A204.1 (cell line): ENCODE results near the gene PRKX.
"Not testable (repeated sequence)": the region's sequence is repeated elsewhere in the genome, so short reads cannot be mapped to it uniquely, and the experiment has no call there.

Experiments
- FAIRE-seq: peaks from 2 replicates; lab custom pipeline; 2012; peaks lifted over from hg19 to GRCh38; lab: Jason Lieb, UNC

Gene PRKX

DNA sequence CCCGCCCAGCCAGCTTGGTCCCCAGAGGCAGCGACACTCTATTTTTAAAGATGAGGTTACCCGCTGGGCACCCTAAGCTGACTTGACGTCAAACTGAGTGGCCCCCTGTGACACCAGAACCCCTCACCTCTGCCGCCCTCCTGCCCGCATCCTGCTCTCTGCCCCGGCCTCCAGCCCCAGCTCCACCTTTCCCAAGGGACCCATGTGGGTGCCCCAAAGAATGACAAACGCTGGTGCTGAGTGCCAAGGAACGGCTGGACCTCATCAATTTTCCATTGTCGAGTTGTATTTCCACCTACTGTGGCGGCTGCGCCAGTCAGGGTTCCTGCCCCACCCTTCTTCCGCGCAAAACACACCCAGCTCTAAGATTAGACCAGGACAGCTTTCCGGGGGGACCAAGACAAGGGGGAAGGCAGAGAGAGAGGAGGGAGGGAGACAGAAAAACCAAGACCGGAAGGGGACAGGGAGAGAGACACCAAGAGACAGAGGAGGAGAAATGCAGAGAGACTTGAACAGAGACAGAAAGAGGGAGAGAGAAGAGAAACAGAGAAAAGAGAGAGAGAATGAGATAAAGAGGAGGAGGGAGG lies 2.0 kb downstream of the PRKX start:
- no peak for FAIRE-seq

DNA sequence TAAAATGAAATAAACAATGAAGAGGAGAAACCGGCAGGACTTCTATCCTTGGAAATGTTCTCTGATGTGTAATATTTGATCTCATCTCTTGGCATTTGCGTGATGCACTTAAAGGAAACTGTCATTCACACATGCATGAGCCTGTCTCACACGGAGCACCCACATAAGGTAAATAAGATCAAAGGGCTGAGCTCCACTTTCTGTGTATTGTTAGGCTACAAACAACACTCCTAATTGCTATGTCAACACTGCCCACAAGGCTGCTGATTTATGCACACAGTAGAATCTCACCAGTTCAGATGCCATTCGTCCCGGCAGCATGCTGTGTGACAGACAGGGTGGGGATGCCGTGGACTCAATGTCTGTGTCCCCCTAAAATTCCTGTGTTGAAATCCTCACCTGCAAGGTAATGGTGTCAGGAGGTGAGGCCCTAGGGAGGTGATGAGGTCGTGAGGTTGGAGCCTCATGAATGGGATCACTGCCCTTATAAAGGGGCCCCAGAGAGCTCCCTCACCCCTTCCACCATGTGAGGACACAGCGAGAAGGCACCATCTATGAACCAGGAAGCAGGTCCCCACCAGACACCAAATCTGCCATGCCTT lies 5.7 kb downstream of the PRKX start:
- FAIRE-seq = not testable (repeated sequence)

DNA sequence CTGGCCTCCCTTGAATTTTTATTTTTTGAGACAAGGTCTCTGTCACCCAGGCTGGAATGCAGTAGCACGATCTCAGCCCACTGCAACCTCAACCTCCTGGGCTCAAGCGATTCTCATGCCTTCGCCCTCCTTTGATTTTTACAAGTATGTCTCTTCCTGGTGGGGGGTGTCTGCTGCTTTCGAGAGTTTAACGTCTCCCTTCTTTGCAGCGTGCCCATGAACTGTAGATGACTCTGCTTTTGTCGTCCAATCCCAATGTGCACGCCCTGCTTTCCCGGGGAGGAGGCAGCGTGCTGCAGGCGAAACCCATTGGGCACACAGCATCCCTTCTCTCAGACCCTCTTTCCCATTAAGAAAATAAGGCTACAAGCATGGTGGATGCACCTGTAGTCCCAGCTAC lies 7.0 kb downstream of the PRKX start:
- no peak for FAIRE-seq

DNA sequence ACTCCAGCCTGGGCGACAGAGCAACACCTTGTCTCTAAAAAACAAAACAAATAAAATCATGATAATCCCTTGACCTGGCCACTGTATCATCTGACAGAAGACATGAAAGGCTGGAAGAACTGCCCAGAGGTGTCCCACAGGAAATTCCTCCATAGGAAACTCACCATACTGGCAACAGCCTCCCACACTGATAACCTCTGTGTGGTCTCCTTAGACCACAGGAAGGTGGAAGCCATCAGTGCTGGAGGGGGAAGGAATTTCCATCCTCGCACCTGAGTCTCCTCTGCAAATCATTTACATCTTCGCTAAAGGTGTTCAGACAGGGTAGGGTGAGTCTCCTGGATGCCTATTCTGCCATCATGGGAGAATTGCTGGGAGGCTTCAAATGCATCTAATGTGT lies 10.2 kb downstream of the PRKX start:
- not testable (repeated sequence) for FAIRE-seq

DNA sequence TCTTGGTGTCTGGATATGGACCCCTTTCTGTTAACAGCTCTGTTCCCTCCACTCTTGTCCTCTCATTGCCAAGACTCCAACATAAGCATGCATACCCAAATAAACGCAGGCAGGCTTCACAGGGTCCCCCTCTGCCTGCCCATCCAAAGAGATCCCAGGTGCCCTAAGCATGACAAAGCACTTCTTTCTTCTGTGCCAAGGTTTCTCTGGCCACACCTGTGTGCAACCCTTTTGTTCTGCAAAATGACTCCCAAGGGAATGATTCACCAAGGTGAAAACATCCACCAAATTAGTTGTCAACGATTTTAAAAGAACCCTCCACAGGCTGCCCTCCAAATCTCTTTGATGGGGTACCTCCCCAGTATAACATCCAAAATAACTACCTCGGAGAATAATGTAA lies 11.4 kb downstream of the PRKX start:
- FAIRE-seq = not testable (repeated sequence)

DNA sequence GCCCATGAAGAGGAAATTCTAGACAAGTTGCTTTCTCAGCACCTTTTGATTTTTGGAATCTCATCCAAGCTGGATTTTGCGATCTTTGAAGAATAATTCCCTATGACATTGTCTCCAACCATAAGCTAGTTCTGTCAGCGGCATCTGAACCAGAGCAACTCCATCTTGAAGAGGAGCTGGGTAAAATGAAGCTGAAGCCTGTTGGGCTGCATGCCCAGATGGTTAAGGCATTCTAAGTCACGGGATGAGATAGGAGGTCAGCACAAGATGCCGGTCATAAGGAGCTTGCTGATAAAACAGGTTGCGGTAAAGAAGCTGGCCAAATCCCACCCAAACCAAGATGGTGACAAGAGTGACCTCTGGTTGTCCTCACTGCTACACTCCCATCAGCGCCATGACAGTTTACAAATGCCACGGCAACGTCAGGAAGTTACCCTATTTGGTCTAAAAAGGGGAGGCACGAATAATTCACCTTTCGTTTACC lies 12.0 kb downstream of the PRKX start:
- not testable (repeated sequence) for FAIRE-seq

DNA sequence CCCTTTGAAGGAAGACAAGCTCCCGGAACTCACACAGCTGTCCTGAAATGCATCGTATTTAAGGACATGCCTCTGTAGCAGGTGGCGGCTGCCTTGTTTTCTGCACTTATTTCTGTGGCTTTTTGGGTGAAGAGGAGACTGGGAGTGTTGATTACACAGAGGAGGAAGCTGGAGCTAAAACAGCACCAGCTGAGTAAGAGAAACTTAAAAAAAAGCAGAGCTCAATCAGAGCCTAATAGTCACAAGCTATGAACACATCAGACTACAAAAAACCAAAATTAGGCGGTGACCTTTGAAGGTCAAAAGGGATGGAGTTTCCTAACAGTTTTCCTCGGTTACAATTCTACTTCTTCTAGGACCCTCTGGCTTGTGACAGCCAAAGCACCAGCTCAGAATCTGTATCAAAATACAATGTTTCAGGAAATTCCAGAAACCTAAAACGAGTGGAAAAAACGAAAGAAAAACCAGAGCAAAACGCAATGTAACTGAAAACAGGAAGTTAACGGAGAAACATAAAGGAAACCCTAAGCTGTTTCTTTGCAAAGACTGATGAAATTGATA lies 13.5 kb downstream of the PRKX start:
- FAIRE-seq = no peak

DNA sequence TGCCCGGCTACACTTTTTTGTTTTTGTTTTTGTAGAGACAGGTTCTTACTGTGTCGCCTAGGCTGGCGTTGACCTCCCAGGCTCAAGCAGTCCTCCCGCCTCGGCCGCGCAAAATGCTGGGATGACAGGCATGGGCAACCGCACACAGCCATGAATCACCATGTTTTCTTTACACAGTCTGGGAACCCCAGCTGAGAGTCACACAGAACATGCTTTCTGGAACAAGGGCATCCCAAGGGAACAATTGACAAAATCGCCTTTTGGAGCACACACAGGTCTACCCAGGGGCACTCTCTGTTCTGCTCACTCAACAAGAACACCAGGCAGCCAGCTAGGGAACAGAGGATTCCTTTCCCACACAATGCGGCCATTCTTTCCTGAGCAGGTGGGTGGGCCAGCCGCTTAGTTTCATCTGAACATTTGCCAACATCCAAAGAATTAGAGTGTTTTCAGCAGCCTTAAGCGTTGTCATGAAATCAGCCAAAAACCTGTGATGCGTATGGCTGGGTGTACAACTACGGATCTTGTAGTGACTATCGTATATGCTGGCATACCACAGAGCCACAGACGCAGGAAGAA lies 15.7 kb downstream of the PRKX start:
- FAIRE-seq = no peak

DNA sequence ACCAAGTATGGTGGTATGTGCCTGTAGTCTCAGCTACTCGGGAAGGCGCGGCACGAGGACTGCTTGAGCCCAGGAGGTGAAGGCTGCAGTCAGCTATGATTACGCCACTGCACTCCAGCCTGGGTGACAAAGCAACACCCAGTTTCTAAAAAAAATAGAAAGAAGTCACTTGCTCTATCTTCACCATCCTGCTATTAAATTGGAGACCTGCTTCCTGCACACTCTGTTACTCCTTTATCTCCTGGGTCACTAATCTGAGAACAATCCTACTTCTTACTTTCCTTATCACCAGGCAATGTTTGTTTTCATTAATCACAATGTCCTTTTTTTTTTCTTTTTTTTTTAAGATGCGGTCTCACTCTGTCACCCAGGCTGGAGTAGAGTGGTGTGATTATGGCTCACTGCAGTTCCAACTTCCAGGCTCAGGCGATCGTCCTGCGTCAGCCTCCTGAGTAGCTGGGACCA lies 16.2 kb downstream of the PRKX start:
- no peak for FAIRE-seq

DNA sequence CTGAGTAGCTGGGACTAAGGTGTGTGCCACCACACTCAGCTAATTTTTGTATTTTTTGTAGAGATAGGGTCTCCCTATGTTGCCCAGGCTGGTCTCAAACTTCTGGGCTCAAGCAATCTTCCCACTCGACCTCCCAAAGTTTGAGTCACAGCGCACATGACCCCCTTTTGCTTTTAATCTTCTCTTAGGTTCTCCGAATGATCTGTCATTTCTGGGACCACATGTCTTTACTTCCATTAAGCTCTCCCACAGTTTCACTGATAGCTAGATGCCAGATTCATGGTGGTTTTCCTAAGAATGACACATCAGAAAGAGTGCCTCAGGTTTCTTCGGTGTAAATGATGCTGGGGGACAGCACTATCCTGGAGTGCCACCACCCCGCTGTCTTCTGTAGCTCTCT lies 17.9 kb downstream of the PRKX start:
- FAIRE-seq = no peak

DNA sequence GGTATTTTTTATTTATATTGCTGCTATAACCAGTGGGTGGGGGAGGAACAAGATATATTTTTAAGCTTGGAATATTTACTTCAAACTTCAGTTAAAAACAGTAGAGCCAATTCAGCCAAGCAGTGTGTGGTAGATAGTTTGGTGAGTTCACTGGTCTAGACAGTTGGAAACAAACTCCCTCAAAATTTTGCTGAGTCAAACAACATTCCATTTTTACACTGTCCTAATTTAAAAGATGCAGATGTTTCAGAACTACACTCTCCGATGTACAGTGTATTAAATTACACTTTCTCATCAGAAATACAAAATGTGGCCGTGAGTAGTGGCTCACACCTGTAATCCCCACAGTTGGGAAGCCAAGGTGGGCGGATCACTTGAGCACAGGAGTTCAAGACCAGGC lies 23.3 kb downstream of the PRKX start:
- no peak for FAIRE-seq

DNA sequence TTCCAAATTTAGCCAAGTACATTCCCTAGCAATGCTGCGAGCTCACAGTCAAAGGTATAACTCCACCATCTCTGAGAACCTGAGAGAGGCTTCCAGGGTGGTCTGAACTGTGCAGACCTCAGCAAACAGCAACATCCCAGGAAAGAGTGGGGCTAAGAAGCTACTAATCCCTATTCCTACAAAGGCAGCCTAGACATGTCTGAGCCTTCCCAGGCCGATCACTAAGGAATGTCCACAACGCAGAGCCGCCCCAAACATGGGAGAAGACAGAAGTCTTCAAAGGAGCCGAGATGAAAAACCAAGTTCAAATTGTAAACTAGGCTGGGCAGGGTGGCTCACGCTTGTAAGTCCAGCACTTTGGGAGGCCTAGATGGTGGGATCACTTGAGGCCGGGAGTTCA lies 30.2 kb downstream of the PRKX start:
- not testable (repeated sequence) for FAIRE-seq

DNA sequence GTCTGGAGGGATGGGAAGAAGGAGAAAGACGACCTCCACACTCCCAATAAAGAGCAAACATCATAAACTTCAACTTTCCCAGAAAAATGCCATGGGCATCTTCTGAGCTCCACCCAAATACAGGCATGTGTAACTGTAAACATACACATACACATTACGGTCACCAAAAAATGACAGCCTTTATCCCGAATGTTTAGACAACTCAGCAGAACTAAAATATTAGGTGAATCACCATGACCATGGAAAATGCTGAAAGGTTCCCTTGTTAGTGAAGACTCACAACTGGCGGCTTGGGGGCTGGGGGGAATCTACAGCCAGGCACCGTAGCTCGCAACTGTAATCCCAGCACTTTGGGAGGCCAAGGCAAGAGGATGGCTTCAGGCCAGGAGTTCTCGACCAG lies 33.0 kb downstream of the PRKX start:
- FAIRE-seq = no peak

DNA sequence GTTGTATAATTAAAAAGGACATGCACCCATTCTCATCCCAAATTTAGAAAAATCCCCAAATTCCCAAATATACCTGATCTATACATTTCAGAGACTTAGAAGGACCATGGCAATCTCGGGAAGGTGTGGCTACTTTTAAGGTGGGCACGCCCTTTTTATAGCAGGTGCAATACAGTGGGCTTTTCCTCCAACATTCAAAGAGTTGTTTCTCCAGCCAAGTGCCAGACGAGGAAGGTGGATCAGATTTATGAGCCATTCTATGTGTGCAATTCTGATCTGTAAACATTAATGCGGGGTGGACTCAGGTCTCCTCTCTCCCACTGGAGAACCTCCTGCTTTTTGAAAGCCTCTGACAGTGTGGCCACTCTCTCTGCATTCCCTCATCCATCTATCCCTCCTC lies 33.8 kb downstream of the PRKX start:
- FAIRE-seq = no peak

DNA sequence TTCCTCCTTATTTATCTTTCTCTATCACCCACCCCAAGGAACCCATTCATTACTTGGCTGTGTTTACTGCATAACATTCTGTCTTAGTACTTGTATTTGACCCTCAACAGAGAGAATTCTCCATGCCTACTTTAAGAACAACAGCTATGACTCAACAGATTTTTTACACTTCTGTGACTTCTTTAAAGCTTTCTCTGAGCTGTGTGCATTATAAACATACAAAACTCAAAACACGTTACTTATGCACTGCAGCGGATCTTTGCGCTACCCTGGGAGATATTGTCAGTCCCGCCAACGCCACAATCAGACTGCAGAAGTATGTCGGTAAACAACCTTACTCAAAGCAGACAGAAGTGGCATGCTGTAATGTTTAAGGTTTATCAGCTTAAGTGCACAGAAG lies 35.1 kb downstream of the PRKX start:
- no peak for FAIRE-seq

DNA sequence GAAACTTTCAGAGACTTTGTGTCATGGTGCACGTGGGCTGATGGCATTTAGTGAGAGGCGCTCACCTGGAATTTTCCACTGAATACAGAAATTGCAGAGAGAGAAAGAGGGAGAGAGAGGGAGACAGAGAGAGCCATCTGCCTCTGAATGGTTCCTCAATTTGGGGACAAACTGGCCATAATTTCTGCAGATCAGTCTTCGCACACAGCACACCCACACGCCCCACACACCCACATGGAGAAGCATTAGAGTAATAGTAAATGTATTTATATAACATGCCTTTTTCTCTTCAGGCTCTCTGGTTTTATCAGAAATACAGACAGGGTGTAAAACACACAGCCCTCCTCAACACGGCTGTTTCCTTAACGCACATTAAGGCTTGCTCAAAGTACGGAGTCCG lies 38.6 kb downstream of the PRKX start:
- no peak for FAIRE-seq

DNA sequence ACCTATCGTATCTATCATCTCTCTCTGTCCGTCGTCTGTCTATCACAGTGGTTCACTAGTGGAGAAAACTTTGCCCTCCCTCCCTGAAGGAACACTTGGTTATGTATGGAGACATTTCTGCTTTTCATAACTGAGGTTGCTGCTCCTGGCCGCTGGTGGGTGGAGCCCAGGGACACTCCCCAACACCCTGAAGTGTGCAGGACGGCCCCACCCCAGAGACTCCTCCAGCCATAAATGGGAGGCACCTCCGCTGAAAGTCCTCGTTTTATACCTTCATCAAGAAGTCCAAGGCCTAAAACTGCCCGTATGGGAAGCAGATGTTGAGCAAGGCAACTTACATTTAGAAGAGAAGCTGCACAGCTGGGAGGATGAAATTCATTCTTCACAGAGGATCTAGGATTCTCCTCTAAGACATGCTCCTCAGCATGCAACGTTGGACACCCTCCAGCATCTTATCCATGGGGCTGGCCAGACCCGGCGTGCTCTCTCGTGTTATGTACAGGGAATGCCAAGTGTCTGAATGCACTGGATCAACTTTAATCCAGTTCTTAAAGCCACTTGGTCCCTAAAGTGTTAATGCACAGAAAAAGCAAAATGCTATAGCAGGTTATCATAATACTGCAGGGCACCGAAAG lies 43.5 kb downstream of the PRKX start:
- no peak for FAIRE-seq

DNA sequence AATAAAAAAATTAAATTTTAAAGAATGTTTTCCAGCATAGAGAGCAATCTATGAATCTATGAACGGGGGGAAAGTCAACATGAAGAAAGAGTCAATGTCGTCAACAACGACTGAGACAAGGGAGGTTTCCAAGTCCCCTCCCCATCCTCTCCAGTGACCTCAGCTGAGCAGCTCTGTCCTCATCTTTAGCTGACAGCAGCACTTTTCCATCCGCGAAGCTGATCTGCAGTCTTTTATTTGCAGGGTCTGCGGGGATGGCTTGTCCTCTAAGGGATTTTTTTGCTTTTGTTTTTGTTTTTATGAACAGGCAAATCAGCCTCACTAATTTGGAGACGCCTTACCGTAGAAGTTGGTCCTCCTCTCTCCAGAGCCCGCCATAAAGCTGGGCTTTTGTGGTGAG lies 46.5 kb downstream of the PRKX start:
- FAIRE-seq = no peak

DNA sequence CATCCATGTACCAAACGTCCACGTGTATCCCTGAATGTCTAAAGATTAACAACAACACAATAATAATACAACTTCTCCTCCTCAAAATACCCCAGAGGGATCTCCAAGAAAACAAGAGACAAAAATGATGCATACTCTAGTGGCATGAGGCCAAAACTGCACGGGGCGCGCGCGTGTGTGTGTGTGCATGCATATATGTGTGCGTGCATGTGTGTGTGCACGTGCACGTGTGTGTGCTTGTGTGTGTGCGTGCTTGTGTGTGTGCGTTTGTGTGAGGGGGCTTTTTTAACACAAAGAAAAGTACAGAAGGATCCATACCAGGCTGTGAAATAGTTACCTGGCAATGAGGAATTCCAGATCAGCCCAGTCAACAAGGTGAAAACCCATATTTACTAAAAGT lies 48.5 kb downstream of the PRKX start:
- no peak for FAIRE-seq

DNA sequence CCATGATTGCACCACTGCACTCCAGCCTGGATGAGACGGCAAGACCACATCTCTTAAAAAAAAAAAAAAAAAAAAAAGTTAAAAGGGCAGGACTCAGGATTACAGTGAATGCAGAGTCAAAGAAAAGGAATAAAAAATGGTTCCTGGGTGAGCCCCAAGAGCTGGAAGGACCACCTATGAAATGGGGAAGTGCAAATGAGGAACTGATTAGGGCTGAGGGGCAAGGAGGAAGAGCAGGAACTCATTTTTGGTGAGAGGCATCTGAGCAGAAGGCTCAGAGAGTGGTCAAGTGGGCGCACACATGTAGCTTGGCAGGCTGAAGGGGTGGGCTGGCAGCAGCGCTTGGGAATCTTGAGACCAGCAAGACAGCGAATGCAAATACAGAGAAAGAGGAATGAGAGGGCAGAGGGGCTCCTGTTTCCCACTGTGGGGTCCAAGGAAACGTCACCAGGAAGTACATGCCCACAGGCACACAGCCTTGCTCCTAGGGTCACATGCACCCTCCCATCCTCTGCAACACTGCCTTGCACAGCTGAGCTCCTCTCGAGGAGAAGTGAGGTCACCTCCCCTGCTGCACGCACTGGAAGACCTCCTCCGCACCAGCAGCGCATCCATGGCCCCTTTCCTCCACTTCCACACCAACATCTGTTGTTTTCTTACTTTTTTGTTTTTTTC lies 49.7 kb downstream of the PRKX start:
- not testable (repeated sequence) for FAIRE-seq

DNA sequence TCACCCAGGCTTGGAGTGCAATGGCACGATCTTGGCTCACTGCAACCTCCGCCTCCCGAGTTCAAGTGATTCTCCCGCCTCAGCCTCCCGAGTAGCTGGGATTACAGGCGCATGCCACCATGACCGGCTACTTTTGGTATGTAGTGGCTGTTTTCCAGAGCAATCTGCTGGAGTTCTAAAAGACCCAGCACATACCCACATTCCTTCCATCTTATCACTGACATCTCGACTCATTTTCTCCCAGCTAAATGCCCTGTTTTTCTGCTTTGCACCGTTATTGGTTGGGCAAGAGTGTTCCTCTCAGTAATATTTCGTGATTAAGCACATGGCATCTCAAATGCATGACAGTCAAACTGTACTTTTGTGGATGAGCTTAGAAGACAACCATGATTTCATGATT lies 53.7 kb downstream of the PRKX start:
- no peak for FAIRE-seq

DNA sequence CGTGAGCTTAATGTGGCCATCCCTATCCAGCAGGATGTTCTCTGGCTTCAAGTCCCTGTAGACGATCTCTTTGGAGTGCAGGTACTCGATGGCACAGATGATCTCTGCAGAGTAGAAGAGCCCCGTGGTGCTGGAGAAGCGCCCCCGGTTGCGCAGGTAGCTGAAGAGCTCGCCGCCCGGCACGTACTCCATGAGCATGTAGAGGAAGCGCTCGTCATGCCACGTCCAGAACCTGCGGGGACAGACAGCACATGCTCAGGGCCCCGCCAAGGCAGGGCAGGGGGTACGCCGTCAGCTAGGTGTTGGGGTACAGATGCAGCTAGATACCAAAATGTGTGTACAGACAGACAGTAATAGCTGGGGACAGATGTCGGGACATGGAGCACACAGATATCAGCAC lies 58.3 kb downstream of the PRKX start:
- no peak for FAIRE-seq

DNA sequence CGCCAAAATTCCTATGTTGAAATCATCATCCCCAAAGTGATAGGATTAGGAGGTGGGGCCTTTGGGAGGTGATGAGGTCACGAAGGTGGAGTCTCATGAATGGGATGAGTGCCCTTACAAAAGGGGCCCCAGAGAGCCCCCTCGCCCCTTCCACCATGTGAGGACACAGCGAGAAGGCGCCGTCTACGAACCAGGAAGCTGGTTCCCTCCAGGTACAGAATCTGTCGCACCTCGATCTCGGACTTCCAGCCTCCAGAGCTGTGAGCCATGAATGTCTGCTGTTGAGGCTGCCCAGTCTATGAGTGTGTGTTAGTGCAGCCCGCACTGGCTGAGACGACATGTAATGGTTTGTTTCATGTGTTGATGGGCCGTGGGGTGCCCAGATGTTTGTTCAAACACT lies 60.3 kb downstream of the PRKX start:
- no peak for FAIRE-seq
